Esophagus (tissue), 2 donors: ENCODE measurements around the gene NCOA4. TPM values are rescaled to one million over a fixed set of nuclear protein-coding genes. Genes with fewer than 3 reads are reported as not detected.
"Not testable (repeated sequence)": the region's sequence is repeated elsewhere in the genome, so short reads cannot be mapped to it uniquely, and the experiment has no call there.

Experiments
- H3K27ac ChIP-seq, 2 donors: one replicate each; pipeline ENCODE4 v1.5.1; 2013; ENCODE audit warnings: low read depth in 2 of 2, mild to moderate bottlenecking in 2 of 2, inconsistent platforms in 1 of 2, low read length in 1 of 2, moderate library complexity in 1 of 2
- H3K27me3 ChIP-seq, 2 donors: one replicate each; pipeline ENCODE4 v1.6.1; 2013; ENCODE audit warnings: low read length in 2 of 2, control low read depth in 1 of 2, mild to moderate bottlenecking in 1 of 2; ENCODE audit not compliant: insufficient read depth in 2 of 2, control insufficient read depth in 1 of 2
- H3K36me3 ChIP-seq, 2 donors: one replicate each; pipeline ENCODE4 v1.6.1; 2013; ENCODE audit warnings: low read length in 1 of 2; ENCODE audit not compliant: control insufficient read depth in 2 of 2, insufficient read depth in 2 of 2
- H3K4me1 ChIP-seq, 2 donors: one replicate each; pipeline ENCODE4 v1.6.1; 2013; ENCODE audit warnings: low read length in 1 of 2; ENCODE audit not compliant: control insufficient read depth in 2 of 2, insufficient read depth in 2 of 2
- H3K4me3 ChIP-seq, 2 donors: one replicate each; pipeline ENCODE4 v1.5.1; 2013; ENCODE audit warnings: low read length in 2 of 2, mild to moderate bottlenecking in 2 of 2, low read depth in 1 of 2, moderate library complexity in 1 of 2
- H3K9me3 ChIP-seq, 2 donors: one replicate each; pipeline ENCODE4 v1.6.1; 2013; ENCODE audit warnings: mild to moderate bottlenecking in 2 of 2, low read depth in 1 of 2, low read length in 1 of 2, moderate library complexity in 1 of 2; ENCODE audit not compliant: control insufficient read depth in 2 of 2, insufficient read depth in 1 of 2
- WGBS, 2 donors: extraction: QIAGEN DNeasy Blood & Tissue Kit; methylation state at CpG; one replicate each; pipeline ENCODE4 v1.1.7; 2013; 5-methylcytosine and 5-hydroxymethylcytosine counted together
- polyA plus RNA-seq, 2 donors: library from polyadenylated mRNA; stranded (reverse); fragments of 200-250 nt; gene quantifications; one replicate each; pipeline ENCODE4 v1.2.3, GENCODE V29; 2013
- donor health status: healthy with polysubstance abuse.
- donor health status: Bipolar disorder and iron deficiency.

The NCOA4 gene
- polyA plus RNA-seq, 2 donors: 34.7 to 64.7 TPM

DNA sequence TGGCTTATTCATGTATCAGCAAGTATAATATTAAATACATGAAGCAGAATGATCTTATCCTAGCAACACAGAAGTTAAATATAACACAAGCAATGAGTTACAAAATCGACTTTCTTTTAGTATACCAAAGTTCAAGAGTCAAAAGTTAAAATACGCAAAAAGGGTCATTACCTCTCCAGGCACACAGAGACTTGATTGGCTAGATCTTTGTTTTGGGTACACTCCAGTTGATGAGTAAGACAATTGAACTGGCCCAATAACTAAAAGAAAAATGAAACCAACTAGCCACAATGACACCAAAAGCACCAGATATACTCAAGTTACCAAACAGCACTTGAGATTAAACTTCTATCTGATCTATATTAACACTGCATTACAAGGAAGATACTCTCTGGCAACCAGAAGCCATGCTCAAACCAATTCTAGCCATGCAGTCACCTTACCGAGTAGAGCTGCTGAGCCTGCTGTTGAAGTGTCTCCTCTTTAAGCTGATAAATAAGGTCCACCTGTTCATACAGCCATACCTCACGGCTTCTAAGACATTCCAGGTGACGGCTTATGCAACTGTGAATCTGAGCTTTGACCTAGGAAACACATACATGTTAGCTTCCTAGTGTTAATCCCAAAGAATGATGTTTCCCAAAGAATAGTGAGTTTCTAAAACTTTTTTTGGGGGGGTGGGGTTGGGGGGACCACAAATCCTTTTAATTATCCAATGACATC, 15.6 kb downstream of the NCOA4 start:
- Histone ChIP-seq H3K9me3 (no peaks in the 10 kb centered on the region), H3K36me3 (peaks cover 10 to 16% of the 10 kb centered on the region in 2 donors), H3K27me3 (no peaks in the 10 kb centered on the region), H3K4me3 (no peak overlapping the region), H3K4me1 (peaks cover 3 to 4% of the 10 kb centered on the region in 2 donors), H3K27ac (no peak overlapping the region)
- 79 to 91% methylated on average over 5 of the region's 5 CpGs for WGBS, 2 donors

- WGBS, 2 donors: 82 to 92% methylated on average over 5 of the region's 5 CpGs
- no peak overlapping the region for H3K27ac ChIP-seq
- H3K36me3 ChIP-seq: peaks cover 13 to 16% of the 10 kb centered on the region in 2 donors
- no peak overlapping the region for H3K4me3 ChIP-seq
- no peaks in the 10 kb centered on the region for H3K9me3 ChIP-seq
- peaks cover 2% of the 10 kb centered on the region in 2 donors for H3K4me1 ChIP-seq
- H3K27me3 ChIP-seq: no peaks in the 10 kb centered on the region
Measured at GRCh38 chr10:46014206-46014605, 16.2 kb downstream of the NCOA4 start.

DNA sequence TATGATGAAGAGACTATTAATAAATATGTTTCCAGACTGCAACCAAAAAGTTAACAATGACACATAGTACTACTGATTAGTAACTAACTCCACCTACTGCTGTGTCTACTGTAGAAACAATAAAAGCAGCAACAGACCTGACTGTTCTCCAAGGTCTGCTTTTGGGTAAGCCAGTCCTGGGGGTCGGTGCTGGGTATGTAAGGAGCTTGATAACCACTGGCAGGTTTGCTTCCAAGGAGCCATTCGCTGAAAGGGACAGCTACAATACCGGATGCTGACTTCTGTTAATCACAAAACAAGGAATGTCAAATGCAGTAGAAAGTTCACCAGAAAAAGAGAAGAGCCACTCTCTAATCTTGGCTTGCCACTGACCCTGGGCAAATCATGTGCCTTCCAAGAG, 17.7 kb downstream of the NCOA4 start:
- Histone ChIP-seq H3K4me1 (no peaks in the 10 kb centered on the region), H3K27me3 (no peaks in the 10 kb centered on the region), H3K9me3 (no peaks in the 10 kb centered on the region), H3K27ac (no peak overlapping the region), H3K4me3 (no peak overlapping the region), H3K36me3 (peaks cover 15 to 16% of the 10 kb centered on the region in 2 donors)
- WGBS, 2 donors: 88 to 94% methylated on average over 3 of the region's 3 CpGs

DNA sequence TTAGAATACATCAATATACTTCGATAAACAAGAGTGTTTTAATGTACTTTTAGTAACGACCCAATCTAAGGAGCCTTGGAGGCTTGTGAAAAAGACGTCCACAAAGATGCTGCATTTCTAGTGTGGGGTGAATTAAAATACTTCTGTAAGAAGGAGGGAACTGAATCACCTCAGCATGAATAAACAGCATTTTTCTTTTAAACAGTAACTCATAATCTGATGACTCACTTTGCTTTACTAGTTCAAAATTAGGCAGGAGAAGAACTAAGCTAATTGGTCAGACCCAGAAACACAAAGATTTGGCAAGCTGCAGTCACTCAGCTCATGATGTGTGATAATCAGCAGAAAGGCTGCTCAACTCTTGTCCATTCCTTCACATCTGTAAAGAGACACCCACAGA, 24.2 kb downstream of the NCOA4 start:
- no peaks in the 10 kb centered on the region for H3K9me3 ChIP-seq
- no peaks in the 10 kb centered on the region for H3K4me1 ChIP-seq
- H3K36me3 ChIP-seq: peaks cover 8 to 9% of the 10 kb centered on the region in 2 donors
- H3K27me3 ChIP-seq: no peaks in the 10 kb centered on the region
- 60 to 73% methylated on average over 3 of the region's 3 CpGs for WGBS, 2 donors
- H3K27ac ChIP-seq: no peak overlapping the region
- no peak overlapping the region for H3K4me3 ChIP-seq

DNA sequence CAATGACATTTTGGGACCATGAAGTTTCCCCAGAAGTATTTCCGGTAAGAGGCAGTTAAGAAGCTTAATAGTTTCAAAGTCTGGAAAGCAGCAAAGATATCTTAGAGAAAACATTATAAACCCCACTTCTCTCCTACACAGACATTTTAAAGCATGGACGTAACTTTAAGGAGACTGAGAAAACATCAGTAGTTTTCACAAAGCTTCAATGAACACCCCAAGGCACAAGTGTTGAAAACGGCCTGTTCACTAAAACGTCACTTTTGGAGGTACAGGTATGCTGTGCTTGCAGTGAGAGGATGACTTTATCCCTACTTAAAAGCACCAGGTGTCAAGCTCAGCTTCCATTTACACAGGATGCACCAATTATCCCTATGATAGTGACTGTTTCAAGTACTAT, 25.0 kb downstream of the NCOA4 start:
- Histone ChIP-seq H3K27ac (no peak overlapping the region), H3K4me1 (no peaks in the 10 kb centered on the region), H3K4me3 (no peak overlapping the region), H3K9me3 (no peaks in the 10 kb centered on the region), H3K27me3 (no peaks in the 10 kb centered on the region), H3K36me3 (peaks cover 4 to 8% of the 10 kb centered on the region in 2 donors)
- WGBS, 2 donors: 77 to 81% methylated on average over 4 of the region's 4 CpGs

- Histone ChIP-seq H3K27ac (no peak overlapping the region), H3K4me1 (no peaks in the 10 kb centered on the region), H3K27me3 (no peaks in the 10 kb centered on the region), H3K4me3 (no peak overlapping the region), H3K36me3 (peaks cover 3 to 5% of the 10 kb centered on the region in 2 donors), H3K9me3 (no peaks in the 10 kb centered on the region)
- 88 to 97% methylated on average over 2 of the region's 2 CpGs for WGBS, 2 donors
Measured at GRCh38 chr10:46004963-46005362, 25.5 kb downstream of the NCOA4 start.

DNA sequence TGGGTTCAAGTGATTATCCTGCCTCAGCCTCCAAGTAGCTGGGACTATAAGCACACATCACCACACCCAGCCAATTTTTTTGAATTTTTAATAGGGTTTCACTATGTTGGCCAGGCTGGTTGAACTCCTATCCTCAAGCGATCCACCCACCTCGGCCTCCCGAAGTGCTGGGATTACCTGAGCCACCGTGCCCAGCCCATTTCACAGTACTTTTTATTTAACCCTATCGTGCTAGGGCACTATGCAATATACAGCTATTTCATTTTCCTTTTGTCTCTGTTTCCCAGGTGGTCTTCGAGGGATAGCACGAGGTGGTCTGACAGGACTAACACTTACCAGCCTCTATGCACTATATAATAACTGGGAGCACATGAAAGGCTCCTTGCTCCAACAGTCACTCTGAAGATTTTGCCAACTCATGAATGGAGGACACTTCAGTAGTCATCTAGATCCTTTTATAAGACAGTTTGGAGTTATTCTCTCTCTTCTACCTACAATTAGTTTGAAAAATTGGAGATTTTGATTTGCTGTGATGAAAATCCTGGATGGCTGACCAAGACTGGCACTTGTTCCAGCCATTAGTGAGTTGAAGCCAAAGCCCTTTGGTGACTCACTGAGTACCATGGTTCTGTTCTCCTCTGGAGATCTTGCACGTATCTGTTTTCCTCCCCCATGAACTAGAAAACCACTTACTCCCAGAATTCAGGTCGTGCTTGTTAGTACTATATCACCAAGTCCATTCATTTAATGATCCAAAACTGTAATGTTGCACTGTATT, 27.3 kb downstream of the NCOA4 start:
- 76 to 86% methylated on average over 9 of the region's 9 CpGs for WGBS, 2 donors
- Histone ChIP-seq H3K27ac (no peak overlapping the region), H3K4me1 (no peaks in the 10 kb centered on the region), H3K36me3 (peaks cover 0 to 3% of the 10 kb centered on the region in 2 donors), H3K4me3 (no peak overlapping the region), H3K27me3 (no peaks in the 10 kb centered on the region), H3K9me3 (no peaks in the 10 kb centered on the region)

DNA sequence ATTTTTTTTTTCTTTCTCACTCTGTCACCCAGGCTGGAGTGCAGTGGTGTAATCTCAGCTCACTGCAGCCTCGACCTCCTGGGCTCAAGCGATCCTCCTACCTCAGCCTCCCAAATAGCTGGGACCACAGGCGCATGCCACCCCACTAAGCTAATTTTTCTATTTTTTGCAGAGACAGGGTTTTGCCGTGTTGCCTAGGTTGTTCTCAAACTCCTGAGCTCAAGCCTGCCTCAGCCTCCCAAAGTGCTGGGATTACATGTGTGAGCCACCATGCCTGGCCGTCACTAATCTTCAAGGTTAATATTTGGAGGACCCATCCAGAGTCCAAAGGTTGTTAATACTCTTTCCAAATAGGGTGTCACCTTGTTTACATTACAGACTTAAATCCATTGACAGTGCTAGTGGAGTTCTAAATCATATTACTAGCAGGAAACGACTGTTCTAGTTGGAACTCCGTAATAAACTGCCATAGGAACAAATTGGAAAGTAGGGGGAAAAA, 28.2 kb downstream of the NCOA4 start:
- not testable (repeated sequence) for H3K4me1 ChIP-seq, H3K4me3 ChIP-seq, H3K27ac ChIP-seq, H3K9me3 ChIP-seq, H3K36me3 ChIP-seq, H3K27me3 ChIP-seq
- whole genome bisulfite sequencing, 2 donors: 85 to 86% methylated on average over 7 of the region's 7 CpGs

- Histone ChIP-seq H3K27me3 (no peaks in the 10 kb centered on the region), H3K36me3 (peaks cover 0 to 3% of the 10 kb centered on the region in 2 donors), H3K4me1 (no peaks in the 10 kb centered on the region), H3K4me3 (no peak overlapping the region), H3K27ac (no peak overlapping the region), H3K9me3 (no peaks in the 10 kb centered on the region)
- 75 to 78% methylated on average over 5 of the region's 5 CpGs for WGBS, 2 donors
Measured at GRCh38 chr10:46001187-46001756, 29.2 kb downstream of the NCOA4 start.
